AML-193 (cell line): ENCODE results near the gene ARHGAP12.
"Not testable (repeated sequence)": the region's sequence is repeated elsewhere in the genome, so short reads cannot be mapped to it uniquely, and the experiment has no call there.

Experiments used
- DNase-seq, 2 experiments: peaks; one replicate each; lab custom pipeline; 2025; lab: John Stamatoyannopoulos, UW

Gene ARHGAP12, protein sequence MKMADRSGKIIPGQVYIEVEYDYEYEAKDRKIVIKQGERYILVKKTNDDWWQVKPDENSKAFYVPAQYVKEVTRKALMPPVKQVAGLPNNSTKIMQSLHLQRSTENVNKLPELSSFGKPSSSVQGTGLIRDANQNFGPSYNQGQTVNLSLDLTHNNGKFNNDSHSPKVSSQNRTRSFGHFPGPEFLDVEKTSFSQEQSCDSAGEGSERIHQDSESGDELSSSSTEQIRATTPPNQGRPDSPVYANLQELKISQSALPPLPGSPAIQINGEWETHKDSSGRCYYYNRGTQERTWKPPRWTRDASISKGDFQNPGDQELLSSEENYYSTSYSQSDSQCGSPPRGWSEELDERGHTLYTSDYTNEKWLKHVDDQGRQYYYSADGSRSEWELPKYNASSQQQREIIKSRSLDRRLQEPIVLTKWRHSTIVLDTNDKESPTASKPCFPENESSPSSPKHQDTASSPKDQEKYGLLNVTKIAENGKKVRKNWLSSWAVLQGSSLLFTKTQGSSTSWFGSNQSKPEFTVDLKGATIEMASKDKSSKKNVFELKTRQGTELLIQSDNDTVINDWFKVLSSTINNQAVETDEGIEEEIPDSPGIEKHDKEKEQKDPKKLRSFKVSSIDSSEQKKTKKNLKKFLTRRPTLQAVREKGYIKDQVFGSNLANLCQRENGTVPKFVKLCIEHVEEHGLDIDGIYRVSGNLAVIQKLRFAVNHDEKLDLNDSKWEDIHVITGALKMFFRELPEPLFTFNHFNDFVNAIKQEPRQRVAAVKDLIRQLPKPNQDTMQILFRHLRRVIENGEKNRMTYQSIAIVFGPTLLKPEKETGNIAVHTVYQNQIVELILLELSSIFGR

DNA sequence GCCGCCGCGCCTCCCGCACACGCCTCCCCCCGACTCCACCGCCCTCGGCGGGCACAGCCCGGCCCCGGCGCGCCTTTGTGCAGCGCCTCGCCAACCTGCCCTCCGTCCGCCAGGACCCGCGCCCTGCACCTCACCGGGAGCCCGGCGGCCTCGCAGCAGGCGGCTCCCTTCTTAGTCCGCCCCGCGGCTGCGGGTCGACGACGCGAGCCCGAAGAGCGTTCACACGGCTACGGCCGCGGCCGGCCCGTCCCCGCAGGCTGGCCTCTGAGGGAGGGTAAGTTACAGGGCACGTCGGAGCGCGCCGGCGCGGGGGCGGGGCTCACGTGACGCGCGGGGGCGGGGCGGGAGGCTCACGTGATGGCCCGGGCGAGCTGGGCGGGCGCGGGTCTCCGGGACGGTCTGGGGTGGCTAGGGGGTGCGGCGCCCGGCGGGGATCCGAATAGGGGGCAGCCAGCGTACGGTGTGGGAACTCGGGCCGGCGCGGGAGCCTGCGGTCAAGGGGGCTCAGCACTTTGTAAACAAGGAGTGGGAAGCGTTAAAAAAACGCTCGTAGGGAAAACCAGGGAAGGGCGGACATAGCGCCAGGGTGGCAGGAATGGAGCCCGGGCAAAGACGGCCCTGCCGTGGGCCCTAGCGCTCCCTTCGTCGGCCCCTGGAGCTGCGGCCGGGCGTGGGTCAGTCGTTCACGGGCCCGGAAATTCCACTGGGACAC lies at the start of gene ARHGAP12:
Gene ARHGAP12 (minus strand): TSS at position 283 of the 712 bp plus-strand sequence. CDS start 19,976 bp downstream, outside the sequence.
- peak; percentile 11 to 32 for DNase-seq

DNA sequence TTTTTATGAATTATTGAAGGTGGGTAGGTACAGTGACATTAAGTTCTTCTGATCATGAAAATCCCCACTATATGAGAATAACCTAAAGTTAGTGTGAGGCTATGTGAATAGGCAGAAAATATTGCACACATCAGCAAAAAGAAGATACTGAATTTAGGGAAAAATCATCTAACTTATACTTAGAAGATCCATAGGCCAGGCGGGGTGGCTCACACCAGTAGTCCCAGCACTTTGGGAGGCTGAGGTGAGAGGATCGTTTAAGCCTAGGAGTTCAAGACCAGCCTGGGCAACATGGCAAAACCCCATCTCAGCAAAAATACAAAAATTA lies 49.5 kb upstream of the ARHGAP12 start:
- DNase-seq = no peak

DNA sequence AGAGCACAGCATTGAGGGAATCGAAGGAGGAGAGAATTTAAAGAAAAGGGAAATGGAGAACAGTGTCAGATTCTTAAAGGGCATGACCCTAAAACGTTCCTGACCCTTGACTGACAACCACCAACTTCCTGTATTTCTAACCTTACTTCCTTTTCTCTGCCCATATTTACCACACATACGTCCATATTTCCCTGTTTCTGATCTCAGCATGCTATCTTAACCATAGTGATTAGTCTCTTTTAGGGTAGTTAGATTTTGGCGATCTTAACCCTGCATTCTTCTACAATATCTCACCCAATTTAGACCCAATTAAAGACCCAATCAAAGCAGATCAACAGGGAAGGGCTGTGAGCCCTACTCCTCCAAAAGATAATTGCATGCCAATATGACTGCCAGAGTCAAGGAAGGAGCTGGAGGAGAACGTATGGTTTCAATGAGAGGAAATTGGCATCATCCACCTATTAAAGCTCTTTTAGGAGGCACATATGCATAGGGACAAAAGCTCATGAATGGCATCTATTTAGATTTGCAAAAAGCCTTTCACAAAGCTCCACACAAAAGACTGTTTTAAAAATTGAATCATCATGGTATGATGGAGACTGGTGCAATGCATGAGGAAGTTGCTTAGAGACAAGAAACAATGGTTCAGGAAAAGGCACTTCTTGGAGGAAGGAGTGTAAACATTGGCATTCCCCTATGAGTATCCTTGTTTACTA lies 49.0 kb upstream of the ARHGAP12 start:
- DNase-seq = peak; percentile 74 to 80

DNA sequence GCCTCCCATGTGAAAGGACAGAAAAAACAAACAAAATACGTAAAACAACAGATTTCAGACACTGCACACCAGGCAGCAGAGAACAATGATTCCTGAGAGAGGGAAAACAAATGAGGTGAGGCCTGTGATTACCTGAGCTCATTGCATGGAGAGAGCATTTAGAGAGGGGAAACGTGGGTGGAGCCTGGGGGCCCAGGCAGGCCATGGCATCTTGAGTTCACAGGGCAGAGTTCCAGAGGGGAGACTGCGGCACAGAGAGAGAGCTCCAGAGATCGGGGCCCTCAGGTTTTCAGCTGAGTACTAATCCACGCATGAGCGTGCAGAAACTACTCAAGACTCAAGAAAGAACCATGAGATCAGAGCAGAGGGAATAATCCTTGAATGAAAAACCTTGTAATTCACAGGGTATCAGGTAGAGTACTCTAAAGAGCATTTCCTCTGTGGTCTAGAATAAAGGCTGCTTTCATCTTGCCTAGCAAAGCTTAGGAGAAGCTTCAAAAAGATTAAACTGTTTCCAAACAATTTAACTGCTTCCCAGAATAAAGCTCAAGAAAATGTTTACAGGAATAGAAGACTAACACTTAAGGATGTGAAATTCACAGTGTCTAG lies 46.6 kb upstream of the ARHGAP12 start:
- no peak for DNase-seq

DNA sequence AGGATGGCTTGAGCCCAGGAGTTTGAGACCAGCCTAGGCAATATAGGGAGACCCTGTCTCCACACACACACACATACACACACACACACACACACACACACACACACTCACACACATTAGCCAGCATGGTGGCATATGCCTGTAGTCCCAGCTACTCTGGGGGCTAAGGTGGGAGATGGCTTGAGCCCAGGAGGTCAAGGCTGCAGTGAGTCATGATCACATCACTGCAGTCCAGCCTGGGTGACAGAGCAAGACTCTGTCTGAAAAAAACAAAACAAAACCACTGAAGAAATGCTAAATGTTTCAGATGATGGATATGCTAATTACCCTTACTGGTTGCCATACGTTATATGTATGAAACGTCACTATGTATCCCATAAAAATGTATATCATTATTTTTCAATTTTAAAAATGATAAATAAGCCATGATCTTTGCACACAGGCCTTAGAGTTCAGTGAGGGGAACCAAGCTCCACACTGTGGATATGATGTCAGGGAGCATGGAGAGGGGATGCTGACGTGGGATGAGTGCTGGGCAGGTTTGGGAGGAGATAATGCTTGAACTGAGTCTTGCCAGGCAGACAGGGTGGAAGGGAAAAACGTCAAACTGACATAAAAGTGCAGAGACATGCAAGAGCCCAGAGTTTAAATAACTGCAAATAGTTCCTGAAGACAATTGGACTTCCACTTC lies 45.9 kb upstream of the ARHGAP12 start:
- no peak for DNase-seq

DNA sequence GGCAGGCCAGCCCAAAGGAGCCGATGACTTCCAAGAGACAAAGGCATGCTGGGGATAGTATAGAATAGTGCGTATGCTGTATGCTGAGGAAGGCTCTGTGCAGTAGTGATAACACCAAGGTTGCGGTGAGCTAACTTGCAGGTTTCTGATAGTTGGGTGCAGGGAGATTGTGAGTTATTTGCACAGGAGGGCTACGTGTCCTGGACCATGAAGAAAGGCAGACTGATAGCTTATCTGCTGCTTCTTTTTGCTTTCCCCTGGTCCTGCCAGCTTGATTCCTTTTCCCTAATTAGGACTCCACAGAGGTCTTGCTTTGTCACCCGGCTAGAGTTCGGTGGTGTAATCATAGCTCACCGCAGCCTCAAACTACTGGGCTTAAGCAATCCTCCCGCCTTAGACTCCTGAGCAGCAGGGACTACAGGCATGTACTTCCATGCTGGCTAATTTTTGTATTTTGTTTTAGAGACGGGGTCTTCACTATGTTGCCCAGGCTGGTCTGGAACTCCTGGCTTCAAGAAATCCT lies 43.9 kb upstream of the ARHGAP12 start:
- peak; percentile 46 to 56 for DNase-seq

DNA sequence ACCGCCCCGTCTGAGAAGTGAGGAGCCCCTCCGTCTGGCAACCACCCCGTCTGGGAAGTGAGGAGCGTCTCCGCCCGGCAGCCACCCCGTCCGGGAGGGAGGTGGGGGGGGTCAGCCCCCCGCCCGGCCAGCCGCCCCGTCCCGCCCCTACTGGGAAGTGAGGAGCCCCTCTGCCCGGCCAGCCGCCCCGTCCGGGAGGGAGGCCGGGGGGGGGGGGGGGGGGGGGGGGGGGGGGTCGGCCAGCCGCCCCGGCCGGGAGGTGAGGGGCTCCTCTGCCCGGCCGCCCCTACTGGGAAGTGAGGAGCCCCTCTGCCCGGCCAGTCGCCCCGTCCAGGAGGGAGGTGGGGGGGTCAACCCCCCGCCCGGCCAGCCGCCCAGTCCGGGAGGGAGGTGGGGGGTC lies 41.2 kb upstream of the ARHGAP12 start:
- DNase-seq = not testable (repeated sequence)

DNA sequence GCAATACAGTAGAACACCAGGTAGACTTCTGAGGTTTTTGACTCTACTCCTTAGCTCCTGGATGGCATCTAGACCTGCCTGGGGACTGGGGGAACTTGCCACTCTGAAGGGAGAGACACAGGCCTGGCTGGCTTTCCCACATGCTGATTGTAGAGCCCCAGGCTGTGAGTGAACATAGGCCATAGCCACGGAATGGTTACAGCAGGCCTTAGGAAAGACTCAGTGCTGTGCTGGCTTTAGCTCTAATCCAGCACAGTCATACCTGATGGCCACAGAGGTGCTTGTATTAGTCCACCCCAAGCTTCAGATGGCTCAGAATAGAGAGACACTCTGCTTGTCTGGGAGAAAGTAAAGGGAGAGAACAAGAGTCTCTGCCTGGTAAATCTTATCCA lies 35.0 kb upstream of the ARHGAP12 start:
- DNase-seq = no peak

DNA sequence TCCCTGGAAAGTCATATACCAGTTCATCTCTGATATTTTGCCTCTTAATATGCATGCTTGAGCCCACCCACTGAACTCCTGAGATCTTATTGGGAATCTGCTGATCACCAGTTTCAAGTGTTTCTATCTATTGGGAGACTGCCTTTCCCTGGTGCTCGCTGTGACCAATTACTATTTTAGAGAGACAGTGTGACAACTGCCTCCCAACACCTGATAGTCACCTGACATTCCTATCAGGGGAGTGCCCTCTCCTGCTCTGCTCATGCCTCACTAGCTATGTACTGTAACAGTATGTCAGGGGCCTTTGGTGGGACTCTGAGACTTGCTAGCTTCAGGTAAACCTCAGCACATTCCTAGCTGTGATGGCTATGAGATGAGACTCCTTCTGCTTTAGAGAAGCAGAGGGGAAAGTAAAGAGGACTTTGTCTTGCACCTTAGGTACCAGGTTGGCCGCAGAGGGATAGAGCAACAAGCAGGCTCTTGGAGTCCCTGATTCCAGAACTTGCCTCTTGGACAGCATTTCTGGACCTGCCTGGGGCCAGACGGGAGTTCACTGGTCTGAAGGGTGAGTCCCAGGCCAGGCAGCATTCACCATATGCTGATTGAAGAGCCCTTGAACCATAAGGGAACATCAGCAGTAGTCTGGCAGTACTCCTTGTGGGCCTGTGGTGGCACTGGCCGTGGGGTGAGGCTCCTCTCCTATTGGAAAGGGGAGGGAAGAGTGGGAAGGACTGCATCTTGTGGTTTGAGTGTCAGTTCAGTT lies 34.4 kb upstream of the ARHGAP12 start:
- no peak for DNase-seq

DNA sequence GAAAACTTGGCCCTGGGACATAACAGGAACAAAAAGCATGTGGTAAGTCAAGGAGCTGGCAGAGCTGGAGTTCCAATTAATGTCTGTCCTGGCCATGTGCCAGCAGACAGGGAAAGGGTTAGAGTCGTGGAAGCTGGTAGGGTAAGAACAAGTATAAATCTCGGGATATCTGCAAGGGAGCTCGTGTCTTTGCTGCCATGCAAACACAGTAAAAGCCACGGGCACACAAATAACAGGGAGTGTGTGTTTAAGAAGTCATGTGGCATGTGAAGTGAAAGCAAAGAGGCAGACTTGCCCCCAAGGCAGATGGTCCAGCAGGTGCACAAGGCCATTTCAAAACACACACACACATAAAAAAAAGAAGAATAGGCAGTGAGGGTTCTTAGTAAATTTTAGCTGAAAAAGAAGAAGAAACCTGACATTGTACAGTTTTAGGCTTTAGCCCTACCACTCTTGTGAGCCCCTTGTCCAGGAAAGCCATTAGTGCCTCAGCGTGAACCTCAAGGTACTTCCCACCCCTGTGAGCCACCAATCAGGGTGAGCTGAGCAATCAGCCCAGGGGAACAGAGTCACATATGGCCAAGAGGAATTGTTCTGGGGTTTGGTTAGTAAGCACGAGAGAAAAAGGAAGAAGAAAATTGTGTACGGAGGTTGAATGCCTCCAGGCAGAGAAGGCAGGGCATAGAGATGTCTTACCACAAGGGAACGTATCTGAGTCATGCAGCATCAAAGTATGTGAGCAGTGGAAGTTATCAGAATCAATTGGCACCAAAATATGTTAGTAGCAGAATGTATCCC lies 32.8 kb upstream of the ARHGAP12 start:
- peak; percentile 89 to 92 for DNase-seq

DNA sequence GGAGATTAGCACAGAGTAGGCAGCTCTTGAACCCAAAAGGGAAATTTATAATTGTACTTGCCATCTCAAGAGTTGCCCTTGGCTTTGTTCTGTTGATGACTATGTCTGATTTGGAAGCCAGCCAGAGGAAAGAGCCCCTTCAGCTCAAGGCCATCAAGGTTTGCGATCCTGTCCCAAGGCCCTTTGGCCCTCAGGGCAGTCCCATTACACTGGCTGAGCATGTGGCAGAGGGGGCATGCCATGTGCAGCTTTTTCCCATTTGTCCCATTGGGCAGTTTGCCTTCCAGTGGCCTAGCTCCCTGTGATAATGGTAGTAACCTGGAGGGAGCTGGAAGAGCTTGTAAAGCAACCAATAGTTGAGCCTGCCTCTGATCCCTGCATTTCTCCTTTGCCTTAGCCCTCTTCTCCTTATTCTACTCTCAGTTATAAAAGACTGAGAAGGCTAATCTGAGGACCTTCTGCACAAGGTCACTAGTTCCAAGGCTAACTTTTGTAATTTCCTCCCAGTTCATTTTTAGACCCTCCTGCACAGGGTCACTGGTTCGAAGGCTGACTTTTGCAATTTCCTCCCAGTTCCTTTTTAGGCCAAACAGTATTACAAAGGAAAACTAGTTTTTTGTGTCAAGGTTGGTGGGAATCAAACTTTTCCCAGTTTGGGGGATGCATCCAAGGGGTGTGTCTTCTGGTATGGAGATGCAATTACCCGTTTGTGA lies 31.0 kb upstream of the ARHGAP12 start:
- DNase-seq = peak; percentile 59 to 68

DNA sequence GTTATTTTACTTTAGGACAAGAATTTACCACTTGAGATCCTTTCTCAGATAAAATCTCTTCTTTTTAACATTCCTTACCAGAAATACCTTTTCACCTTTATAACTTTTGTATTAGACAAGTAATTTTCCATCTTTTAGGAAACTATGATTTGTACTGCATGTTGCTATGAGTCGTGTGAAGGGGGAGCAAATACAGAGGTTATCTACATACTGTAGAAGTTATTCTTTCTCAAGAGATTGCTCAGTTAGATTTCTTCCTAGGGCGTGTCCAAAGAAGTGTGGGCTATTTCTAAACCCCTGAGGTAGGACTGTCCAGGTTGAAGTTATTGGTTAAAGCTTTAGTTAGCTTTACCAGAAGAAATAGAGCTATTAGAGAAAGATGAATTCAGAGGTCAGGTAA lies 30.2 kb upstream of the ARHGAP12 start:
- no peak for DNase-seq

DNA sequence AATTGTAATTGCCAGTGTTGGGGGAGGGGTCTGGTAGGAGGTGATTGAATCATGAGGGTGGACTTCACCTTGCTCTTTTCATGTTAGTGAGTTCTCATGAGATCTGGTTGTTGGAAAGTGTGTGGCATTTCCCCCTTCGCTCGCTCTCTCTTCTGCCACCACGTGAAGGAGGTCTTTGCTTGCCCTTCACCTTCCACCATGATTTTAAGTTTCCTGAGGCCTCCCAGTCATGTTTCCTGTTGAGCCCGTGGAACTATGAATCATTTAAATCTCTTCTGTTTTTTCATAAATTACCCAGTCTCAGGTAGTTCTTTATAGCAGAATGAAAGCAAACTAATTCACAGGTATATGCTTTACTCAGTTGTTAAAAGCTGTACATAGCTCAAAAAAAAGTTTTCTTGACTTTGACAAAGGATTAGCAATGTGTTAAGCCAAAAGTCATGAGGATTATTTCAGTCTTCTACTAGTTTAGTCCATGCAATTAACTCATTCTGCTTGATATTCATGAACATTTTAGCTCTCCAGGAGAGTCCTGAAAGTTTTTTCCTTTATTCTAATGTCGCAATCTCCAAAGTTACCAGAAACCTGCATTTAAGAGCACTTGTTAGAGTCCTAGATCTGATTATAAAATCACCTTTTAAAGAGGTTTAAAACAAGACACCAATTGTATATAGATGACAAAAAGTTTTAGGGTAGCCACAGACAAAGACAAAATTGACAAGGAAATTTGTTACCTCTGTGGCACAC lies 27.7 kb upstream of the ARHGAP12 start:
- DNase-seq = no peak

DNA sequence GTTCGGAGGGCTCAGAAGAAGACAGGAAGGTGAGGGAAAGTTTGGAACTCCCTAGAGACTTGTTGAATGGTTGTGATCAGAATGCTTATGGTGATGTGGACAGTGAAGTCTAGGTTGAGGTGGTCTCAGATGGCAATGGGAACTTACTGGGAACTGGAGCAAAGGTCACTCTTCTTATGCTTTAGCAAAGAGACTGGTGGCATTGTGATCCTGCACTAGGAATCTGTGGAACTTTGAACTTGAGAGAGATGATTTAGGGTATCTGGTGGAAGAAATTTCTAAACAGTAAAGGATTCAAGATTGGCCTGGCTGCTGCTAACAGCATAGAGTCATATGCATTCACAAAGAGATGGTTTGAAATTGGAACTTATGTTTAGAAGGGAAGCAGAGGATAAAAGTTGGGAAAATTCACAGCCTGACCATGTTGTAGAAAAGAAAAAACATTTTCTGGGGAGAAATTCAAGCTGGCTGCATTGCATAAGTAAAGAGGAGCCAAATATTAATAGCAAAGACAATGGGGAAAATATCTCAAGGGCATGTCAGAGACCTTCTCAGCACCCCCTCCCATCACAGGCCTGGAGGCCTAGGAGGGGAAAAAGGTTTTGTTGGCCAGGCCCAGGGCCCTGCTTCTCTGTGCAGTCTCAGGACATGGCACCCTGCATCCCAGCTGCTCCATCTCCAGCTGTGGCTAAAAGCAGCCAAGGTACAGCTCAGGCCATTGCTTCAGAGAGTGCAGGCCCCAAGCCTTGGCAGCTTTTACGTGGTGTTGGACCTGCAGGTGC lies 26.0 kb upstream of the ARHGAP12 start:
- DNase-seq = no peak

DNA sequence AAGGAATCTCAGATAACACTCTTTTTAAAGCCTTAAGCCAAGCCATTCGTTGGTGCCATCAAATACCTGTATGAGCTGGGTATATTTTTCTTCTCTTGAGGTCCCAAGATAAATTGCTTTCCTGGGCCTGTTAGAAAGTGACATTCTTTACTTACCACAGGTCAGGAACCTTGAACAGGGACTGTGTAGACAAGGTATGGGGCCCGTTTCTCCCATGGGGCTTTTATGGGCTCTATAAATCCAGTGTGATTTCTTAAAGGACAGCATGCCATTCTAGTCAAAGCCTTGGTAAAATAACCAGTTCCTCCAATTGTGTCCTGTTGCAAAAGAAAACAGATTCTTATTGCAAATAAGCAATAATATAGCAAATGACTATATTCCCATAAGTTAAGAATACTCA lies 24.8 kb upstream of the ARHGAP12 start:
- DNase-seq = no peak

DNA sequence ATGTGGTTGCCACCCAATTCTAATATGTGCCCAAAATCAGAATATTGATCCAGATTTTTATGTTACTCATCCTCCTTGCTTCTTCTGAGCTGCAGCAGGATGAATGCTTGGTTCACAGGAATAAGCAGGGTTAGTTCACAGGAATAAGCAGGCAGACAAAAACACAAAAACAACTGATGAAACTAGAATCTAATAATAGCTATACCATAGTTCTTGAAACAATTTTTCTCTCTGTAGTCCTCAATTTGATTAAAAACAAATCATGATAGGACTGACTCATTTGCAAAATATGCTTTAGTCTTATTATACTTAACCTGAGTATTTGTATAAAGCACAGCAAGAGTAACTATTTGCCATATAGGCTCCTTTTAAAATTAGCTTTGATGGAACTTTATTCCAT lies 24.4 kb upstream of the ARHGAP12 start:
- no peak for DNase-seq

DNA sequence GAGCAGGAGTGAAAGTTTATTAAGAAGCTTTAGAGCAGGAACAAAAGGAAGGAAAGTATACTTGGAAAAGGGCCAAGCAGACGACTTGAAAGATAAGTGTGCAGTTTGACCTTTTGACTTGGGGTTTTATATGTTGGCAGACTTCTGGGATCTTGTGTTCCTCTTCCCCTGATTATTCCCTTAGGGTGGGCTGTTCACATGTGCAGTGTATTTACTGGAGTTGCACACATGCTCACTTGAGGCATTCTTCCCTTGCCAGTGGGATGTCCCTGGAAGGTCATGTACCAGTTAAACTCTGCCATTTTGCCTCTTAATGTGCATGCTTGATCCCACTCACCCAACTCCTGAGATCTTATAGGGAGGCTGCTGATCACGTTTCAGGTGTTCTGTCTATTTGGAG lies 23.4 kb upstream of the ARHGAP12 start:
- no peak for DNase-seq
